Epidermal melanocyte (primary cell): ENCODE measurements around the gene LAMB3.

ENCODE experiments used
- DNase-seq: peaks from one replicate; pipeline ENCODE4 v3.0.0; 2011; ENCODE audit warnings: low spot score; ENCODE audit not compliant: insufficient read length

The LAMB3 gene

GRCh38 chr1:209598227-209598626 is 54.0 kb downstream of the LAMB3 start:
- DNase-seq, result no peak

GRCh38 chr1:209597499-209597898 is 54.7 kb downstream of the LAMB3 start:
- no peak for DNase-seq

GRCh38 chr1:209595599-209596285 is 56.5 kb downstream of the LAMB3 start:
- DNase-seq, result no peak

- no peak for DNase-seq
These were observed 57.2 kb downstream of the LAMB3 start for GRCh38 chr1:209595028-209595427.

GRCh38 chr1:209594440-209594839 is 57.8 kb downstream of the LAMB3 start:
- DNase-seq, result no peak

- DNase-seq, result no peak
These were observed 58.5 kb downstream of the LAMB3 start for GRCh38 chr1:209593747-209594146.

- no peak for DNase-seq
These were observed 61.8 kb downstream of the LAMB3 start for GRCh38 chr1:209590405-209590804.

GRCh38 chr1:209589863-209590262 is 62.4 kb downstream of the LAMB3 start:
- no peak for DNase-seq

- DNase-seq, result no peak
These were observed 62.8 kb downstream of the LAMB3 start for GRCh38 chr1:209589440-209589839.

GRCh38 chr1:209587789-209588188 is 64.4 kb downstream of the LAMB3 start:
- DNase-seq, result no peak

GRCh38 chr1:209586221-209586740 is 65.9 kb downstream of the LAMB3 start:
- DNase-seq, result no peak

GRCh38 chr1:209585672-209586071 is 66.6 kb downstream of the LAMB3 start:
- DNase-seq, result no peak

GRCh38 chr1:209585197-209585596 is 67.0 kb downstream of the LAMB3 start:
- no peak for DNase-seq

GRCh38 chr1:209584231-209584672 is 68.0 kb downstream of the LAMB3 start:
- no peak for DNase-seq

- no peak for DNase-seq
These were observed 68.8 kb downstream of the LAMB3 start, which contains the start of gene CAMK1G for GRCh38 chr1:209583408-209583807. CAMK1G (plus strand) TSS chr1:209583714; CDS start chr1:209594984, 11,270 bp downstream.

GRCh38 chr1:209580577-209580976 is 71.6 kb downstream of the LAMB3 start:
- DNase-seq, result no peak

- DNase-seq, result no peak
These were observed 74.9 kb downstream of the LAMB3 start for GRCh38 chr1:209577346-209577745.

GRCh38 chr1:209576392-209577197 is 75.6 kb downstream of the LAMB3 start:
- peak; percentile 91 for DNase-seq

GRCh38 chr1:209570743-209571142 is 81.5 kb downstream of the LAMB3 start:
- DNase-seq, result no peak

- peak; percentile 59 for DNase-seq
These were observed 82.6 kb downstream of the LAMB3 start for GRCh38 chr1:209569455-209570207.

- no peak for DNase-seq
These were observed 84.5 kb downstream of the LAMB3 start for GRCh38 chr1:209567698-209568175.
